GM21526 (cell line): ENCODE measurements around the gene LMBRD2.
A peak's percentile ranks its signal among the peaks of the same experiment; 100 is the strongest.

Experiments
- ATAC-seq: cut with Tn5 transposase; IDR thresholded peaks from one replicate; pipeline ENCODE4 v1.9.1; 2021; ENCODE audit warnings: moderate library complexity; ENCODE audit not compliant: unreplicated experiment, low FRiP score

The LMBRD2 gene

DNA sequence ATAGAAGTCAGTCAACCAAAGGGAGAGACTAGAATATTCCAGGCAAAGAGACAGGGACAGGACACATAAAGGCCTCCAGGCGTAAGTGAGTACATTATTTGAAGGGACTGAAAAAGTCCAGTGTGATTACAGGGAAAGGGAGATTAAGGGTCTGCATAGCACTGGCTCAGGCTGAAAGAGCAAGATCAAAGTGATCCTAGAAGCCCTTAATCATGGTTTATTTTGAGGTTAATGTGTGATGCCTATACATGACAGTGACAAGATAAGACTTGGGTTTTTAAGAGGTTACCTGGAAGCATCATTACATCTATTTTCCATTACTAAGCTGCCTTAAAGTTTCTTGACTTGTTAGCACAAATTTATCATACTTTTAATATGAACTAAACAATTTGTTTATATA, 25.8 kb downstream of the LMBRD2 start:
- ATAC-seq, result no peak

DNA sequence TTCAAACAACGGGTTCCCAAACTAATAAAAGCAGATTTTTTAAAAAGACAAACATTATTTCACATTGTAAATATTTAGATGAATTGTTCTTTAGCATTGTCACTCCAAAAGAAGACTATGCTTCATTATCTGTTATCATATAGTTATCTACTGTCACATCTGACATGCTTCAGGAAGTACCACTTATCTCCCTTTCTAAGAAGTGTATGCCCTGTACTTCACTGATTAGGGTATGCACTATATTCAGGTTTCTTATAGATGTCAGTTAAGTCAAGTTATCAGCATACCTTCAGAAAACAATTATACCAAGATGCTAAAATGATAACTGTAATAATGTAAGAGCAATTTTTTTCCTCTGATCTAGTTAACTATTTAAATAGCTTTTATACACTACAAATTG, 40.4 kb downstream of the LMBRD2 start:
- ATAC-seq, result no peak

DNA sequence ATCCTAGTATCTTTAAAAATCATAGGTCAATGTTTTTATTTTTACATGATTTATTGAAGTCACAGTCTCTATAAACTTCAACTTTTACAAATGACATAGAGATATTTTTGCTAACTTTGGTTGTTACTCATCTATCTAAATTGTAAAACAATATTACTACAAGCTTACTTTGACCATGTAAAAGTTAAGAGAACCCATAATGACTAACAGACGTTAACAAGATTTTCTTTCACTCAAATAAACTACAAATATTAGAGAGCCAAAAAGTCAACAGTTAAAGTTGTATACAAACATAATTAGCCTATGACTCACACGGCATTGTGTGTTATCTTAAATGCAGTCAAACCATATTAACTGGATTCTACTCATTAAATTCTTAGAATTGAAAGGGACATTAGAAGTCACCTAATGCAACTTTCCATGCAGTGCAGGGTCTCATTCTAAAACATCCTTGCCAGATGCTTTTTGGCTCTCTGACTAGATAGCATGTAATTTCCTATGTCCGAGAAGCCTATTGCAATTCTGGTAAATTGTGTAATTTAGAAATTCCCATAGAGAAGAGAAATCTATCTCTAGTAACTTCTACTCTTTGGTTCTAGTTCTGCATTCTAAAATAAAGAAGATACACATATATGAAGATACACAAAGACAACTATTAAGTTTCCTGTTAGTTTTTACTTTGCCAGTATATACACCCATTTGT, 42.8 kb downstream of the LMBRD2 start:
- no peak for ATAC-seq

DNA sequence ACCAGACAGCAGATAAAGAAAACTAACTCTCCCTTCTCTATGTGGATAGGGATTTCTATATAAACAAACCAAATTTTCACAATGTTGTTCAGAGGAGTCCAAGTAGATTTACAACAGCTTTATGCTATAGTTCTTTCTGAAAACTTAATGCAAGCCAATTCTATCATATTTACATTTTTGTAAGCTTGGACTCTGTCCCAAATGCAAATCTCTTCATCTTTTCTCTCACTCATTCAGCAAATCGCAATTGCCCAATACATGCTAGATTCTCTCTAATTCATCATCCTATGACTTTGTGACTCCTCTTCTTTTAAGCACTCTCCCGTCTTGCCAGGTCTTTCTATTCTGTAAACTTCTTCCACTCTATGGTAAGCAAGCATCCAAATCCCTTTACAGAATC, 45.9 kb downstream of the LMBRD2 start:
- no peak for ATAC-seq

DNA sequence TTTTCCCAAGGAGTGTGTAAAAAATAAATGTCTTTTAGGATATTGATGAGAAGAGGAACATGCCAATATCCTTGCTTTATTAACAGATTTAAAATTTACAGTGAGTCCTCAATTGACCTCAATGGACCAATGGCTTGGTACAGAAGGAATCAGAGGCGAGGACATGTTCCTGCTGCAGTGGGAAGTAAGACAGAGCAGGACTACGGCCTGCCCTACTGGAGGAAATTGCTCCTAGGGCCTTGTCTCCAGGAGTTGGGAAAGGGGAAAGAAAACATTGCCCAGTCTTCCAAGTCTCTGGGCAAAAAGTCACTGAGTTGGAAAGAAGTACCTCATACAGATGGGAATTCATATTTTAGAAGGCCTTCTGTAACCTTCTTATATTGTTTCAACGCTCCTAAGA, 51.9 kb downstream of the LMBRD2 start:
- ATAC-seq, result no peak

DNA sequence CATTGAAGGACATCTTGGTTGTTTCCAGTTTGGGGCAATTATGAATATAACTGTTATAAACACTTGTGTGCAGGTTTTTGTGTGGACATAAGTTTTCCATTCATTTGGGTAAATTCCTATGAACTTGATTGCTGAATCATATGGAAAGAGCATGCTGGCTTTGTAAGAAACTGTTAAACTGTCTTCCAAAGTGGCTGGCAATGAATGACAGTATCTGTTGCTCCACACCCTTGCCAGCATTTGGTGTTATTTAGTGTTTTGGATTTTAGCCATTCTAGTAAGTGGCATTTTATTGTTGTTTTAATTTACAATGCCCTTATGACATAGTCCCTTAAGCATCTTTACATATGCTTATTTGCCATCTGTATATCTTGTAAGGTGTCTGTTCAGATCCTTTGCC, 55.2 kb downstream of the LMBRD2 start:
- no peak for ATAC-seq

DNA sequence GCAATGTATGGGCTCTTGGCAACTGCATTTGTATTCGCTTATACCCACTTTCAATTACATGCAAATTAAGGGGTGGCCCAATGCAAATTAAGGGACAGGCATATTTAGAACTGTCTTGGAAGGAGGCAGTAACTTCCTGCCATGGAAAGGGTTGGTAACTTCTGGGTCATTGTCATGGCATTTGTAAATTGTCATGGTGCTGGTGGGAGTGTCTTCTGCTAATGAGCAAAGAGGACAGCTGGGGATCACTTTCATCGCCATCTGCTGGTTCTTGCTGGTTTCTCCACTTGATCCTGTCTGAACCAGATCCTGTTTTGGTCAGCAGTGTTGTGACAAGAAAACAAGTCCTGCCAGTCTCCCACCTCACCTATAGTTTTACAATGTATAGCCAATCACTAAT, 61.7 kb downstream of the LMBRD2 start:
- peak; percentile 81 for ATAC-seq

DNA sequence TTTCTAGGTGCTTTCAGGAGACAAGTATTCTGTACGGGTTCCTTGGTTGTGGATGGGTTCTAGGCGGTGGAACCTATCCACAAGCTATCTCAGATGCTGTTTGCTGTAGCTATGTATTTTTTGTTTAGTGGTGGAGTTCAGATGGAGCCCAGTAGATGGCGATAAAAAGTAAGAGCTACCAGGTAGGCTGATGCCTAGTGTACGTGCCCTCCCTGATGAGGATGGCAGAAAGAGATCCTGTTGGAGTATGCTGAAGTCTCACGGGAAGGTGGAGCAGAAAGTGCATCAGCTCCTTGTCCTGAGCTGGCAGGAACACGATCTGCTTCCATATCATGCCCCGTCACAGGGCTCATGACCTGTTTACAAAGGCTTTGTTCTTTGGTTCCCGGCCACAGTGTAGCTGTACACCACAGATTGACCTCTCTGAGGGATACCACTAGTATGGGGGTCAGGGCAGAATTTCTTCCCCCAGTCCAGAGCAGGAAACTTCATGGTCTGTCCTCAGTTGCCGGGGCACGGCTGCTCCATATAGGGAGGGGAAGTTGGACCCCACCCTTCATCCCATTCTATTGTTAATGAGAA, 72.4 kb downstream of the LMBRD2 start:
- ATAC-seq, result peak; percentile 90

DNA sequence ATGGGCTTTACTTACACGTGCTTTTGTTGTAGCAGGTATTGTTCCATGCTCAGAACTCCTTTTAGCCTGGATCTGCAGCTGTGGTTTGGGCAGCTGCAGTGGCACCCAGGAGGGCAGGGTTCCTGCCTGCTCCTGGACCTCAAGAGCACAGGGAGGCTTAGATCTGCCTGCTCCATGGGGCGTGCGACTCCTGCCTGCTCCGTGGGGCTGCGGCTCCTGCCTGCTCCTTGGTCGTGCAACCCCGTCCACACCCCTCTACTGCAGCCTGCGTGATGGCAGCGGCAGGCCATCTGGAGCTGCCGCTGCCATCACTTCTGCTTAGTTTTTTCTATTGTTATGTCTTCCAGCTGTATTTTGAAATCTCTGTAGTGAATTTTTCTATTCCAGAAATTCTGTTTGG, 73.3 kb downstream of the LMBRD2 start:
- no peak for ATAC-seq

DNA sequence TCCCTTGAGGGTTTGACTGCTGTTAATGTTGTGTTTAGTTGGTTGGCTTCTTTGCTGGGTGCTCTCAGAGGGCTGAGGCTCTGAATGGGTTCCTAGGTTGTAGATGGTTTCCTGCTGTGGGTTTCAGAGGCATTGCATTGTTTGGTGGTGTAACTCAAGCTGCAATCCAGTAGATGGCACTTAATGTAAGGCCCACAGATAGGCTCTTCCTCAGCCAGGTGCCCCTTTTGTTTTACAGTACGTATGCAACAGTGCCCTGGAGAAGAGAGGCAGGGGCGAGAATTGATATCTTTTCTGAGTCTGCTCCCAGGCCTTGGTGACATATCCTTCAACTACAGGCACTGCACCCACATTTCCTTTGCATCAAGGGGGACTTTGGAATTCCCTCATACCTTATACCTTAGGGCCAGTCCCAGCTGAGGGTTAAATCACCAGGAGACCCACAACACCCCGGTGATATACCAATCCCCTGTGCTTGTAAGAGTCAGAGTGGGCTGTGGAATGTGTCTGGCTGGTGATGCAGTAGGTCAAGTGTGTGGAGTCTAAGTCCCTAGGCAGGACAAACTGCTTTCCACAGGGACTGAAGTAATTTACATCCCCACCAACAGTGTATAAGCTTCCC, 78.0 kb downstream of the LMBRD2 start:
- peak; percentile 90 for ATAC-seq

DNA sequence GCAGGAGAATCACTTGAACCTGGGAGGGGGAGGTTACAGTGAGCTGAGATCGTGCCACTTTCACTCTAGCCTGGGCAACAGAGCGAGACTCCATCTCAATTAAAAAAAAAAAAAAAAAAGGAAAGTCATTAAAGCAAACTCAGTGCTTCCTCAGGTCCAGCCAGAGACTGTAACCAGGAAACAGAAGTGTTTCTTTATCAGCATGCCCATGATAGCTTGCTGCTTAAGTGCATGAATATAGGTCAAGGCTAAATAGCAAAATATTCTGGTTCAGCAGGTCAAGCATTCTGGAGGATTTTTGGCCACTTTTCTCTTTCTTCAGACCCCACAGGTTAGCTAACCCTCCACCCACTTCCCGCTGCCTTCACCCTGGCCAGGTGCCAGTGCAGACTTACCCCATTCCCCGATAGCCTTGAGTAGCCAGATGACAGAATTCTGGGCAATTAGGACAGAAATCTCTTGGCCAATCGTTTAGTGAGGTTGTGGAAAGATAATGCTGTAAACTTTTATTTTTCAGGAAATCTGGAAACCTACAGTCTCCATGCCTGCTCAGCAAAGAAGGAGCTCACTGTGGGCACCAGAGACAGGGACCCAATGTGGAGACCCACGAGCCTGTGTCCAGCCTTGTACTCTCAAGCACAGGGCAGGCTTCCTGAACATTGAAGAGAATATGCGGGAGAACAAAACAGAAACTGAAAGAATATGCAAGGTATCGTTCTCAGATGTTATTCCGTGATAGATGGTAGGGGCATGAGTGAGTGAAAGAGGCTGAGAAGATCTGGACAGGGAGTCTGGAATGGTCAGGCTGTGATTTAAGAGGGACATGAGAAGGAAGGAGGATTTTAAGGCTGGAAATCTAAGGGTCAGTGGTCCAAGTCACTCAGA, 80.8 kb downstream of the LMBRD2 start:
- peak; percentile 45 for ATAC-seq

DNA sequence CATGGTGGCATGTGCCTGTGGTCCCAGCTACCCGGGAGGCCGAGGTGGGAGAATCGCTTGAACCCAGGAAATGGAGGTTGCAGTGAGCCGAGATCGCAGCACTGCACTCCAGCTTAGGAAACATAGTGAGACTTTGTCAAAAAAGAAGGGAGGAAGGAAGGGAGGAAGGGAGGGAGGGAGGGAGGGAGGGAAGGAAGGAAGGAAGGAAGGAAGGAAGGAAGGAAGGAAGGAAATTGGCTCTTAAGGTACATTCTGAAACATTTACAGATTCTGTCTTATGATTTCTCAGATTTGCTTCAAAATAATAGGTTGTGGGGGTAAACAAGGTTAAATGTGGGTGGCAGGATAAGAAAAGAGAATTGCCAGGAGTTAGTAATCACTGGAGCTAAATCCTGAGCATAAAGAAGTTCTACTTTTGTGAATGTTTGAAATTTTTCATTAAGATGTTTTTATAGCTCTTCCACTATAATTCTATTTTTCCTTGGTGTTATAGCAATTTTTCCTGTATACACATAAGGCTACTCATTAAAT, 82.9 kb downstream of the LMBRD2 start:
- ATAC-seq, result no peak

DNA sequence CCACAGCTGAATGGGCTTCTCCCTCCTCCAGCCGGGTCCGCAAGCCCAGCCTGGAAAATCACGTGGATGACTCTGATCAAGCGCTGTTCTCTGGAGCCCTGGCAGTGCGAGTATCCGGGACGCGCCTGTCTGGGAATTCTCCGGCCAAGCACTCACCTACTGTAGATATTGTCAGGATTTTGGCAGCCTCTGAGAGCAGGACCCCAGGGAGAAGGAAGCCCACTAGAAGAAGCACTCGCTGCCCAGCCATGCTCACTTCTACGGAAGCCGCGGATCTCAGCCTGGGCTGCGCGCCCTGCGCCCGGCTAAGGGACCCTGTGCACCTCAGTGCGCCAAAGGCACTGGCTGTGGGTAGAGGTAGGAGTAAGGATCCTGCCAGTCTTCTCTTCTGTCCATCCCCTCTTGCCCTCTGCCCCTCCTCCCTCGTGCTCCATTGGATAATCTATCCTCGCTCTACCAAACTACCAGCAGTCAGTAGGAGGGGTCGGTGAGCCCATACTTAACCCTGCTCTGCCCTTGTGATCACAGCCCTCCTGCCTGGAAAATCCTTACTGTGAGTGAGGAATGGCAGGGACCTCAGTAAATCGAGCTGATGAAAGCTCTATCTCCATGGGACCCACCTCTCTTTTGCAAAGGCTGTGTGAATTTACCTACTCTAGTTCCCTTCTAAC, 85.0 kb downstream of the LMBRD2 start, which contains the start of gene UGT3A2:
Gene UGT3A2 (minus strand): TSS at position 343 of the 671 bp plus-strand sequence. CDS start 93 bp downstream, at position 250.
- ATAC-seq, result no peak

DNA sequence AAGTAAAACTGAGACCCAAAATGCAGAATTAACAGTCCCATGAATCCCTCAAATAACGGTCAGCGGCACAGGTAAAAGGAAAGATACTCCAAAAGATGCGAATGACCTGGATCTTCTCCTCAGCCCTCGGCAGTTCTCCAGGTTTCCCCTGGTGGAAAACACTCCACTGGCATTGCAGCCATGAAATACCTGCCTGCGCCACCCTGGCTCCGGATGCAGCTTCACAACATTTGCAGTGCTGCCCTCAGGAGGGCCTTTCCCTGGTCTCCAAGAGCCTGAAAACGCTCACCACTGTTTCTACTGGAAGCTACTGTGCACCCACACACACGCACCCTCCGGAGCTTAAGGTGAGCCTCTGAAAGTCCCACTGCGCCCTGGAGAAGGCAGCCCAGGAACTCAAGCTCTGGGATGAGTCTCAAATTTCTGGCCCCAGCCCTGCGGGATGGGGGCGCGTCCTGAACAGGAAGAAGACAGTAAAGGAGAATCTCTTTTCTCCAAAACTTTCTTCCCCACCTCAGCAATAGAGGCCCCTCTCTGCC, 85.6 kb downstream of the LMBRD2 start:
- no peak for ATAC-seq

DNA sequence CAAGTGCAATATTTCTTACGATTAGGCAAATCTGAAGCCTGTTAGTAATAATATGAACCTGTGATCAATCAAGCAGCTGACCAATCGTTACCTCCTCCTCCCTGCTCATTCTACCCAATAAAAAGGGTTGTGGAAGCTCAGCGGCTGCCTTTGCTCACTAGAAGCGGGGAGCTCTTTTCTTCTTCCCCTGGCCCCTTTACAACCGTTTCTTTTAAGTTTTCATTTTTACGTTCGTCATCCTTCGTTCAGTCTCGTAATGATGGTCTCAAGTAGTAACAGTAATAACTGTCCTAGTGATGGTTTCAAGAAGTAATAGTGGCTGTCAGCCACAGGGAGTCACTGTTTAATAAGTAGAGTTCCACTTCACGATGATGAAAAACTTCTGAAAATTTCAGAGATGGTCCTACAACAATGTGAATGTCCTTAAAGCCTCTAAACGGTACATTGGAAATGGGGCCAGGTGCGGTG, 91.2 kb downstream of the LMBRD2 start:
- peak; percentile 82 for ATAC-seq

DNA sequence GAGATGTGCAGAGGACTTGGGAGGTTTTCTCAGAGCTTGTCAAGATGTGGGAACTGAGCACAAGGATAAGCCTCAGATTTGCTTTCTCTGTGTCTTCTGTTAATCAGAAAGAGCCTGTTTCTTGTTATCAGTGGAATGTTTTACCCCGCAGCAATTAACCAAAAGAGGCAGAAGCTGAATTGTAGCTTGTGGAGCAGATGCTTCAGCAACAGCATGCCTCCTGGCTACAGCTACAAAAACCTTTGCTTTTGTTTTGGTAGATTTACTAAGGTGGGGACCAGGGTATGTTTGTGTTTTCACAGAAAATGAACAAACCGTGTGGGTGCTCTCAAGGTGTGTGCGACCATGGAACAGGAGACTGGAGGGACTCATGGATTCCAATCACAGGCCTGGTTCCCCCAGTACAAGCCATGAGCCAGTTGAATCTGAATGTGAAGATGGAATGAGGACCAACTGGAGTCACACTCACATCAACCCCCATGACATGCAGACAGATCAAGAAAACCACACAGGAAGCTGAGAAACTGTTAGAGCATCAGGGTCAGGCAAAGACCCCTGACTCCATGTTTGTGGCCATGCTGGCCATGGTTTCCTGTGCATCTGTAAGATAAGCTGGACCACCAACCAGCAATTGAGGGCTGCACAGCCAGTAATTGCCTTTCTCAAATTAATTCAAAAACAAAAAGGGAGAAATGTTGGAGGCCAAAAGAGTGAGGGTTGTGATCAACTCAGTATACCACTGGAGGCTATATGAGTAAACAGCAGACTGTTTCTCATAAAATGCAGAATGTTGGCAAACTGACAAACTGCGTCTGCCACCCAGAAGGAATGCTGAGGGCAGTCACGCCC, 91.9 kb downstream of the LMBRD2 start:
- no peak for ATAC-seq

DNA sequence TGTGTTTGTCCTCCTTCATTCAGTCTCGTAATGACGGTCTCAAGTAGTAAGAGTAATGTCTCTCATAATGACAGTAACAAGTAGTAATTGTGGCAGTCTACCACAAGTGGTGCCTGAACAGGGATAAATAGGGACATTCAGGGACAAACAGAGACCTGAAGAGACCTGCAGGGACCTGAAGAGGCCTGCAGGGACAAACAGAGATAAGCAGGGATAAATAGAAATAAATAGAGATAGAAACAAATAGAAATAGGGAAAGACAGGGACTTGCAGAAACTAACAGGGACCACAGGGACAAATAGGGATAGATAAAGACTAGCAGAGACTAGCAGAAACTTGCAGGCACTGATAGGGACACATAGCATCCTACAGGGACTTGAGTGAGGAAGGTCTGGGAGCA, 92.9 kb downstream of the LMBRD2 start:
- ATAC-seq, result no peak

DNA sequence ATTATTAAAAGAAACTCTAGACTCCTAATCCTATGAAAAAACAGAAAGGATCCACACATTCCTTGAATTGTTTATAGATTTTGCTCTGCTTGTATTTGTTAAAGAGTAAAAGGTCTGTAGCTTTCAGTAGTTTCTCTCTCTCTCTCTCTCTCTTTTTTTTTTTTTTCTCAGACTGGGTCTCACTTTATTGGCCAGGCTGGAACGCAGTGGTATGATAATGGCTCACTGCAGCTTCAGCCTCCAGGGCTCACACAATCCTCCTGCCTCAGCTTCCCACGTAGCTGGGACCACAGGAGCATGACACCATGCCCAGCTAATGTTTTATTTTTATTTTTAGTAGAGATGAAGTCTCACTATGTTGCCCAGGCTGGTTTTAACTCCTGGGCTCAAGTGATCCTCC, 94.3 kb downstream of the LMBRD2 start:
- ATAC-seq, result no peak

DNA sequence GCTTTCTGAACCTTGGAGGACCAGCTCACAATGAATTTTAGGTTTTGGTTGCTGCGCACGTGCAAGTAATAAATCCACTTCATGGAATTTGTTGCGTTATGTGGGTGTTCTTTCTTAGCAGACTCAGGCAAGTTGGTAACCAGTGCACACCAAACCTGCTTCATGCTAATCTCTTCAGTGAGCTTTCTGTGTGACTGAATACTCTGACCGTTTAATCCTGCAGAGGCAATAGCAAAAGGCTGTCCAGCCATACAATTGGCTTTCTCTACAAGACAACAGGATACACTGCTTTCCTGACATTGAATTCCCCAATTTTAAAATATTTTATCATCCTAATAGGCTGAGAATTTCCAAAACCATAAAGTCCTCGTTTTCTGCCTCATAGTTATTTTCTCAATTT, 95.3 kb downstream of the LMBRD2 start:
- ATAC-seq, result no peak
